OCI-LY3 (cell line): Measurements from ENCODE around the gene DBT.

ENCODE experiments used
- H2AFZ ChIP-seq: fragments of 200-600, 300-600 bp; shearing (Covaris generic); 2 replicates; pipeline ENCODE4 v1.6.0; 2014; ENCODE audit warnings: antibody characterized with exemption, low read depth, low read length
- H3K27ac ChIP-seq: fragments of 200-600, 300-600 bp; sonication (generic); 2 replicates; pipeline ENCODE4 v1.5.1; 2014; ENCODE audit warnings: mild to moderate bottlenecking, low read length, moderate library complexity, mixed read lengths
- H3K27me3 ChIP-seq: fragments of 200-600, 300-600 bp; sonication (generic); 2 replicates; pipeline ENCODE4 v1.6.1; 2014; ENCODE audit warnings: low read depth, low read length, mixed read lengths
- H3K36me3 ChIP-seq: fragments of 200-600, 300-600 bp; sonication (generic); replicated peaks from 2 replicates; pipeline ENCODE3; 2014; ENCODE audit warnings: low read depth, low read length, mixed read lengths
- H3K4me1 ChIP-seq: fragments of 300-600, 200-600 bp; sonication (generic); 2 replicates; pipeline ENCODE4 v1.6.1; 2014; ENCODE audit warnings: low read length, mixed read lengths
- H3K4me2 ChIP-seq: fragments of 200-600, 300-600 bp; sonication (generic); 2 replicates; pipeline ENCODE4 v1.6.1; 2014; ENCODE audit warnings: low read length, mixed read lengths
- H3K4me3 ChIP-seq: fragments of 300-600, 200-600 bp; sonication (generic); 2 replicates; pipeline ENCODE4 v1.5.1; 2014; ENCODE audit warnings: antibody characterized with exemption, mild to moderate bottlenecking, low read length, moderate library complexity
- H3K79me2 ChIP-seq: fragments of 300-600, 200-600 bp; shearing (Covaris generic); 2 replicates; pipeline ENCODE4 v1.6.1; 2014; ENCODE audit warnings: mild to moderate bottlenecking, low read length, mixed read lengths
- H3K9ac ChIP-seq: fragments of 300-600, 200-600 bp; shearing (Covaris generic); 2 replicates; pipeline ENCODE4 v1.6.0; 2014; ENCODE audit warnings: mild to moderate bottlenecking, low read length, moderate library complexity
- H3K9me3 ChIP-seq: fragments of 200-600, 300-600 bp; shearing (Covaris generic); 2 replicates; pipeline ENCODE4 v1.6.1; 2014; ENCODE audit warnings: low read length, mixed read lengths; ENCODE audit not compliant: insufficient read depth
- H4K20me1 ChIP-seq: fragments of 200-600, 300-600 bp; sonication (generic); 2 replicates; pipeline ENCODE4 v1.6.1; 2016; ENCODE audit warnings: low read length, mixed read lengths; ENCODE audit not compliant: insufficient read depth
- EZH2phosphoT487 ChIP-seq: fragments of 200-600 bp; shearing (Covaris generic); IDR thresholded peaks from 2 replicates; pipeline ENCODE4 v1.6.1; 2018; ENCODE audit warnings: antibody characterized with exemption, mixed run types, low read depth
- TF ChIP-seq, protein P1 (sequence below): fragments of 200-600, 300-600 bp; sonication (generic); IDR thresholded peaks from 2 replicates; pipeline ENCODE4 v1.5.1; 2014; ENCODE audit warnings: antibody characterized with exemption, low read length, low read depth

DBT gene

DNA sequence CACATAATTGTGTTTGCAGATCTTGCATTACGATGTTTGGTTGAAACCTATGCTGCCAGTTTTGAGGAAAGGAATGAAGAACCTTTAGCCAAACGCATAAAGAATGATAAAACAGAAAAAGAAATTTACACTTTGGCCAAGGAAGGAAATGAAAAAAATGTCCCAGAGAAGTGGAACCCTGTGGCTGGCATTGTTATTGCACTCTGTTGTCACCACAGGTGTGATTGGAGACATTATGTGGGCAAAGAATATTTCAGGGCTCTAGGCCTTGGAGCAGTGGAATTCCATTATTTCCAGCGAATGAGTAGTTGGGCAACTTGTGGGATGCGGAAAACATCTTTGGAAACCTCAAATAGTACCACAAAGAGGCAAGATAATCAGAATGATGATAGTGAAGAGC, 101.8 kb downstream of the DBT start:
- TF ChIP-seq, protein P1, sequence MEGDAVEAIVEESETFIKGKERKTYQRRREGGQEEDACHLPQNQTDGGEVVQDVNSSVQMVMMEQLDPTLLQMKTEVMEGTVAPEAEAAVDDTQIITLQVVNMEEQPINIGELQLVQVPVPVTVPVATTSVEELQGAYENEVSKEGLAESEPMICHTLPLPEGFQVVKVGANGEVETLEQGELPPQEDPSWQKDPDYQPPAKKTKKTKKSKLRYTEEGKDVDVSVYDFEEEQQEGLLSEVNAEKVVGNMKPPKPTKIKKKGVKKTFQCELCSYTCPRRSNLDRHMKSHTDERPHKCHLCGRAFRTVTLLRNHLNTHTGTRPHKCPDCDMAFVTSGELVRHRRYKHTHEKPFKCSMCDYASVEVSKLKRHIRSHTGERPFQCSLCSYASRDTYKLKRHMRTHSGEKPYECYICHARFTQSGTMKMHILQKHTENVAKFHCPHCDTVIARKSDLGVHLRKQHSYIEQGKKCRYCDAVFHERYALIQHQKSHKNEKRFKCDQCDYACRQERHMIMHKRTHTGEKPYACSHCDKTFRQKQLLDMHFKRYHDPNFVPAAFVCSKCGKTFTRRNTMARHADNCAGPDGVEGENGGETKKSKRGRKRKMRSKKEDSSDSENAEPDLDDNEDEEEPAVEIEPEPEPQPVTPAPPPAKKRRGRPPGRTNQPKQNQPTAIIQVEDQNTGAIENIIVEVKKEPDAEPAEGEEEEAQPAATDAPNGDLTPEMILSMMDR = no peak
- TF ChIP-seq EZH2phosphoT487 = no peak
- H3K9me3 ChIP-seq = no peaks in the 10 kb centered on the region
- H3K36me3 ChIP-seq = peaks cover 16% of the 10 kb centered on the region
- H3K27me3 ChIP-seq = no peaks in the 10 kb centered on the region
- H3K9ac ChIP-seq = no peak overlapping the region
- H3K79me2 ChIP-seq = no peaks in the 10 kb centered on the region
- H3K4me2 ChIP-seq = no peak overlapping the region
- no peak overlapping the region for H3K27ac ChIP-seq
- H3K4me1 ChIP-seq = peaks cover 14% of the 10 kb centered on the region
- H4K20me1 ChIP-seq = no peaks in the 10 kb centered on the region
- no peak overlapping the region for H3K4me3 ChIP-seq
- H2AFZ ChIP-seq = no peak overlapping the region

DNA sequence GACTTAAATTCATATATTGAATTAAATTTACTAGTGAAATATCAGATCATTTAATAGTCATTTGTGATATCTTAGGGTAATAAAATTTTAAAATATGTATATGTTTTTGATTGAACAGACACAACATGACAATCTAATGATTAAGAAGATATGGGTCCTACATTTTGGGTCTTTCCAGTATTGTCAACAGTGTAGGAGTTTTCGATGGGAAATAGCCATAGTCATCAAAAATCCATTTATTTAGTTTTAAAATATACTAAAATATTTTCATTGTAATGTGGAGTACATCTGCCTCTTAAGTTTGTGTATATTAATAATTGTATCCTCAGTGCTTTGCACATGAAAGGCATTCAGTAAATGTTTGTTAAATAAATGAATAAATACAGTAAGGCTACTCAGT, 102.7 kb downstream of the DBT start:
- Histone ChIP-seq H4K20me1 (no peaks in the 10 kb centered on the region), H3K9ac (no peak overlapping the region), H3K27ac (no peak overlapping the region), H3K9me3 (no peaks in the 10 kb centered on the region), H3K36me3 (peaks cover 16% of the 10 kb centered on the region), H3K27me3 (no peaks in the 10 kb centered on the region), H3K4me1 (peaks cover 5% of the 10 kb centered on the region), H3K79me2 (no peaks in the 10 kb centered on the region), H3K4me3 (no peak overlapping the region), H2AFZ (no peak overlapping the region), H3K4me2 (no peak overlapping the region)
- TF ChIP-seq EZH2phosphoT487 = no peak
- TF ChIP-seq, protein P1 = no peak

DNA sequence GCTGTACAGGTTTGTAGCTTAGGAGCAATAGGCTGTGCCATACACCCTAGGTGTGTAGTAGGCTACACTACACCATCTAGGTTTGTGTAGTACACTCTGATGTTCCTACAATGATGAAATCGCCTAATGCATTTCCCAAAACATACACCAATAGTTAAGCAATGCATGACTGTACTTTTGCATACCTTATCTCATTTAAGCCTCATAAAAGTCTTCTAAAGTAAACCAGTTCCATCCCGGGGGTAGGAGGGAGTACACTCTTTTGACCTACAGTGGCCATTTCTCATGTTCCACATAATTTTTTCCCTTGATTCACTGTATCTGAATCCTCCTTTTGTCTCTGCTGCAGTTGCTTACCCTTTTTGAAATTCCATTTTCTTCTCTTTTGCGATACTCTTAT, 104.5 kb downstream of the DBT start:
- Histone ChIP-seq H3K27ac (no peak overlapping the region), H3K4me3 (no peak overlapping the region), H3K4me2 (no peak overlapping the region), H3K4me1 (no peaks in the 10 kb centered on the region), H4K20me1 (no peaks in the 10 kb centered on the region), H3K9ac (no peak overlapping the region), H3K9me3 (no peaks in the 10 kb centered on the region), H3K27me3 (no peaks in the 10 kb centered on the region), H3K79me2 (no peaks in the 10 kb centered on the region), H3K36me3 (peaks cover 13% of the 10 kb centered on the region), H2AFZ (no peak overlapping the region)
- TF ChIP-seq, protein P1 = no peak
- TF ChIP-seq EZH2phosphoT487 = no peak

DNA sequence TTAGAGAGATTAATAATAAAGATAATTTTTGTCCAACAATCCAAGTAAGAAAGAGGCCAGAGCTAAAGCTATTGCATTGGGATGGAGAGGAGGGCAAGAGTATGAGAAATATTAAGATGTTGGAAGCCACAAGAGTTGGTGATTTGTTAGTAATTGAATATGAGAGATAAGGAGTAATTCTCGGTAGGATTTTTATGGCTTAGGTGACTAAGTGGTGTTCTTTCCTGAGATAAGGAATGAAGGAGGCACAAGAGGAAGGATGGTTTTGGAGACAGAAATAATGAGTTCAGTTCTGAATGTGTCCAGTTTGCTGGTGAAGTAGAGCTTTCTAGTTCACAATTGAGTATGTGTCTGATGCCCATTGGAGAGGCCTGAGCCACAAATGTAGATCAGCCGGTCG, 107.3 kb downstream of the DBT start:
- H3K36me3 ChIP-seq = peaks cover 12% of the 10 kb centered on the region
- H3K27me3 ChIP-seq = no peaks in the 10 kb centered on the region
- H3K4me2 ChIP-seq = no peak overlapping the region
- H3K27ac ChIP-seq = no peak overlapping the region
- no peaks in the 10 kb centered on the region for H4K20me1 ChIP-seq
- H3K9me3 ChIP-seq = no peaks in the 10 kb centered on the region
- TF ChIP-seq EZH2phosphoT487 = no peak
- TF ChIP-seq, protein P1 = no peak
- no peaks in the 10 kb centered on the region for H3K79me2 ChIP-seq
- H2AFZ ChIP-seq = no peak overlapping the region
- no peak overlapping the region for H3K4me3 ChIP-seq
- no peak overlapping the region for H3K9ac ChIP-seq
- no peaks in the 10 kb centered on the region for H3K4me1 ChIP-seq
